OCI-M1 (cell line): ENCODE measurements around the gene TRIB2.

ENCODE experiments used
- DNase-seq: peaks from one replicate; lab custom pipeline; 2025; lab: John Stamatoyannopoulos, UW

TRIB2 gene

GRCh38 chr2:12720754-12721378, 4.1 kb downstream of the TRIB2 start:
- DNase-seq = no peak

- no peak for DNase-seq
Measured at GRCh38 chr2:12721566-12722446, 5.1 kb downstream of the TRIB2 start.

- peak; percentile 72 for DNase-seq
Measured at GRCh38 chr2:12722447-12723316, 5.9 kb downstream of the TRIB2 start.

DNA sequence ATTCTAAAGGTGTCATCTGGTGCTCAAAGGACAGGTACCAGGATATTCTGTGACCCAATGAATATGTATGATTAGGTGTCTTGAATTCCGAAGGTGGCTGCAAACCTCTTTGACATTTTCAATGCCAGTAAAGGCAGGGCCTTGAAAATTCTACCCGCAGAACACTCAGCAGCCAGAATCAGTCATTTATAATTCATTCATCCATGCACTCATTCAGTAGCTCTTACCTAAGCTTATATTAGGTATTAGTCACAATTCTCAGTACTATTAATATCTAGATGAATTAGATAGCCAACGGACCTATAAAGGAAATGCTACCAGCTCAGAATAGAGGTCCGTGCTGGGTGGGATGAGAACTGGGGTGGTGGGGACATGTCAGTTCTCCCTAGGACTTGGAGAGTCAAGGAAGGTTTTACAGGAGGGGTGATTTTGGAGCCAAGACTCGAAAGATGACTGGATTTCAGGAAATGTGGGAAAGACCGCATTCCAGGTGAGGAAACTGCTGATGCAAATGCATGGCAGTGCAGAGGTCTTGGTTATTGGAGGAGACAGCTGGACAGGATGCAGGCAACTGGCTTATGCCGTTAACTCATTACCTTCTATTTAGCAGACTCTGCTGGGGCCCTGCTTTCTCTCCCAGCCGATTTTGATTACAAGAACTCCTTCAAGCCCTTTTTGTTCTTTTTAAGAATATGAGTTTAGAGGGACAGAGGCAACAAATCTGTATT, 7.2 kb downstream of the TRIB2 start:
- no peak for DNase-seq

GRCh38 chr2:12725233-12726187, 8.8 kb downstream of the TRIB2 start:
- DNase-seq = peak; percentile 9

DNA sequence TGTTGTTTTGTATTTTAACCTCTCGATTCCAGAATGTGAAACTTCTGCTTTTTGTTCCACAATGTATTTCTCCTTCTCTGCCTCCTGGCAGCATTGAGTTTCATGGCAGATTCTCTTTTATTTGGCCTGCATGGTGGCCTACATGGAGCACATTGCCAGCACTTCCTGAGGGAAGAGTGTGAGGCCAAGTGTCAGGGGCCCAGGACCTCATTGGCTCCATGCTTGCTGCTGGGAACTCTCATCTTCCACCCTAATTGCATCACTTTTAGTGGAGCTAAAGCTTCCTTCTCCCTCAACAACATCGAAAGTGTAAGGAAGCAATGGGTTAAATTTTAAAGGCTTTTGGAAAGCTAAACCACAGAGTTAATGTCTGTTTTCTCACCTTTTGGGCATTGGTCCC, 9.5 kb downstream of the TRIB2 start:
- no peak for DNase-seq

GRCh38 chr2:12727065-12727464, 10.3 kb downstream of the TRIB2 start:
- no peak for DNase-seq

- no peak for DNase-seq
Measured at GRCh38 chr2:12727641-12728040, 10.9 kb downstream of the TRIB2 start.

DNA sequence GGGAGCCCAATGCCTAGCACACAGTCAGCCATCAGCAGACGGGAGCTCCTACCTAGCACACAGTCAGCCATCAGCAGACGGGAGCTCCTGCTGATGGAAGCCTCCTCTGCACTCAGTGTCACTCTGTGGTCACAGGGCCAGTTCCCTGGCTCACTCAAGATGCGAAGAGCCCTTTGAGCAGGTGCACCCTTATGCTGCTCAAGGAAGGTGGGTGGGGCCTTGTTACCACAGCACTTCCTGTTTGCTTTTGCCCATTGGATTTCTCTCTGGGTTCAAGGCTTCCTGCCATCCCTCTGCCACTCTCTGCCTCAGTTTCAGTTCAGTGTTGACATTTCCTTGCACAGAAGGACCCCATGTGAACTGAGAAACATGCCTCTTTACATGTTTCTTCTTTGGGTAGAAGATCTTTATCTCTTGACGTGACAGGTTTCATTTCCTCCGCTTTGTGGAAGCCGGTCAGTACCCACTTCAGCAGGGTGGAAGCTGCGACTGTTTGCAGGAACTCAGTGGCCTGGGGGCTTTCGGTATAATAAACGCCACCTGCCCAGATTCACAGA, 11.6 kb downstream of the TRIB2 start:
- DNase-seq = no peak

- no peak for DNase-seq
Measured at GRCh38 chr2:12730265-12730664, 13.5 kb downstream of the TRIB2 start.

- no peak for DNase-seq
Measured at GRCh38 chr2:12731701-12732280, 15.1 kb downstream of the TRIB2 start.

GRCh38 chr2:12732651-12733050, 15.9 kb downstream of the TRIB2 start:
- no peak for DNase-seq

DNA sequence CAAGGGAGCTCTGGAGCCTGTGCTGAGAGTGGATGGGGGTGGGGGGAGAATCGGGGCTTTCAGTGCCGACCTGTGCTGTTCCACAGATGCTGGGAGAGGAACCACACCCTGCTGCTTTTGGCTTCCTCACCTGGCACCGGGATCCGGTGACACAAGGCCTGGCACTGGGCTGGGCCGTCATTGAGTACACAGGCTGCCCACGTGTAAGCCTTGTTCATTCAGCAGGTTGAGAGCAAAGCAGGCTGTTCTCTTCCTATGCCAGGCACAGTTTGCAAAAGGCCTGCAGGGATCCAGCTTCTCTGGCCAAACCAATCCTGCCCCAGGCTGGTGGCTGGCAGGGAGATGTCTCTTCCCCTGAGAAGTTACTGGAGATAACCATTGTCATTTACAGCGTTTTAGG, 17.1 kb downstream of the TRIB2 start:
- no peak for DNase-seq

- DNase-seq = no peak
Measured at GRCh38 chr2:12734914-12735654, 18.3 kb downstream of the TRIB2 start.

GRCh38 chr2:12737297-12737696, 20.6 kb downstream of the TRIB2 start:
- DNase-seq = peak; percentile 15

DNA sequence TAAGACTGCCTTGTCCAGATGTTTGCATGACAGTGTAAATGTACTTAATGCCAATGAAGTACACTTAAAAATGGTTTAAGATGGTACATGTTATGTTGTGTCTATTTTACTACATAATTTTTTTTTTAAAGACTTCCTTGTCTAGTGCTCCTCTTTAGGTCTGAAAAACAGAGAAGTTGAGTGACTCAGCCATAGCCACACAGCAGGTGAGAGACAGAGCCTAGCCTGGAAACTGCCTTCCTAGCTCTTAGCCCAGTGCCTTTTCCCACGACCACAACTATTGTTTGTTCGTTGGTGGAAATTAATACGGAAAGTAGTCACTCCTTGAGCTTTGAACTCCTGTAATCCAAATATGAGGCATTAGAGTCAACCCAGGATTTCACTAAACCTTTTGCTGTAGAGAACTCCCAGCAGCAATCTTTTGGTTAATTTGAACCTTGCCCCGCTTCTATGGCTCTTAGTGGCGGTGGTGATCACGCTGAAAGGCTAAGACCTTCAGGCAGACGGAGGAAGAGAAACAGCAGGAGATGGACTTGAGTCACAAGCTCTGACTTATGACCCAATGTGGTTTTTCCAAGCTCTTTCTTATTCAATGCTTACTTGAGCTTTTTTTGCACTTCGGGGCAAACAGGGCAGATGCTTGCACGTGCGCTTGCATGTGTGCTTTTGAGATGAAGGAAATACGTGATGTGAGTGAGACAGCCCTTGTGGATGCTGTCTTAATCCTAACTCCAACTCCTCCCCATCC, 21.2 kb downstream of the TRIB2 start:
- no peak for DNase-seq

DNA sequence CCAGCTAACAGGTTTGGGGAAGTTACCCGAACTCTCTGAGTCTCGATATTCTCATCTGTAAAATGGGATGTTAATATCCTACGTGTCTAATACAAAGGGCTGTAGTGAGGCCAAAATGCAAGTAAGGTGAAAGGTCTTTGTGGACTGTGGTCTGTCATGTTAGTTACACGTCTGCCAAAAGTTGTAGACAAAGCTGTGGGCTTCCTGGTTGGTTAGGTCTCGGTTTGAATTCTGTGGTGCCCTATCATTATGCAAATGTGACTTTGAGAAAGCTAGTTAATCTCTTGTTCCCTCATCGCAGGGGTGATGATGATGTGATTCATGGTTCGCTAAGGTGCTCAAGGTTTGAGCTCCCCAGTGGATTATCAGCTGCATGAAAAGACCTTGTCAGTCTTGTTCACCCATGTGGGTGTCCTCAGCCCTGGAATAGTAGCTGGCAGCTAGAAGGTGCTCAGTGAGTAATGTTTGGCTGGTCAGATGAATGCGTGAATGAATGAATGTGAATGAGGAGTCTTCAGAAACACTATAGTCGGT, 23.1 kb downstream of the TRIB2 start:
- DNase-seq = no peak

- no peak for DNase-seq
Measured at GRCh38 chr2:12741380-12741779, 24.6 kb downstream of the TRIB2 start.
